ENCODE results near the gene TIMP1. TPM values are rescaled to one million over a fixed set of nuclear protein-coding genes. Genes with fewer than 3 reads are reported as not detected.

Gene TIMP1
- 100 to 1,000 TPM in 3 of 4 donors, 10 to 100 TPM in 1; 77.4 to 204 (median 156) TPM for total RNA-seq

GRCh38 chrX:47581731-47582647, at the start of gene TIMP1:
TIMP1 (plus strand) TSS chrX:47582436; CDS start chrX:47583416, 980 bp downstream.
- 5 to 42% methylated on average over 6 to 8 of the region's 28 CpGs for WGBS, 2 donors (ENCODE audit: low coverage in 1 of 2)
- H3K9me3 ChIP-seq = no peaks in the 10 kb centered on the region
- H3K4me3 ChIP-seq = peak within 1 kb of the TSS; percentile 56 to 84
- H3K4me1 ChIP-seq = peaks cover 0 to 25% (median 4%) of the 10 kb centered on the region in 3 donors
- TF ChIP-seq POLR2AphosphoS5 (IDR thresholded peaks at IDR 0.05) (peak; percentile 78), EP300 (IDR thresholded peaks at IDR 0.05) (no peak), POLR2A (IDR thresholded peaks at IDR 0.05) (no peak)
- TF ChIP-seq, protein P1, sequence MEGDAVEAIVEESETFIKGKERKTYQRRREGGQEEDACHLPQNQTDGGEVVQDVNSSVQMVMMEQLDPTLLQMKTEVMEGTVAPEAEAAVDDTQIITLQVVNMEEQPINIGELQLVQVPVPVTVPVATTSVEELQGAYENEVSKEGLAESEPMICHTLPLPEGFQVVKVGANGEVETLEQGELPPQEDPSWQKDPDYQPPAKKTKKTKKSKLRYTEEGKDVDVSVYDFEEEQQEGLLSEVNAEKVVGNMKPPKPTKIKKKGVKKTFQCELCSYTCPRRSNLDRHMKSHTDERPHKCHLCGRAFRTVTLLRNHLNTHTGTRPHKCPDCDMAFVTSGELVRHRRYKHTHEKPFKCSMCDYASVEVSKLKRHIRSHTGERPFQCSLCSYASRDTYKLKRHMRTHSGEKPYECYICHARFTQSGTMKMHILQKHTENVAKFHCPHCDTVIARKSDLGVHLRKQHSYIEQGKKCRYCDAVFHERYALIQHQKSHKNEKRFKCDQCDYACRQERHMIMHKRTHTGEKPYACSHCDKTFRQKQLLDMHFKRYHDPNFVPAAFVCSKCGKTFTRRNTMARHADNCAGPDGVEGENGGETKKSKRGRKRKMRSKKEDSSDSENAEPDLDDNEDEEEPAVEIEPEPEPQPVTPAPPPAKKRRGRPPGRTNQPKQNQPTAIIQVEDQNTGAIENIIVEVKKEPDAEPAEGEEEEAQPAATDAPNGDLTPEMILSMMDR (IDR thresholded peaks at IDR 0.05) = peak in 2 of 4 experiments; percentile 15 to 25
- no peaks in the 10 kb centered on the region for H3K27me3 ChIP-seq
- peak within 1 kb of the TSS; percentile 85 to 90 (median 87) for H3K27ac ChIP-seq
- peak; percentile 96 for ATAC-seq
- H3K36me3 ChIP-seq = peaks cover 0 to 22% of the 10 kb centered on the region in 2 donors

- TF ChIP-seq POLR2AphosphoS5 (IDR thresholded peaks at IDR 0.05) = no peak
- TF ChIP-seq, protein P1 (IDR thresholded peaks at IDR 0.05) = no peak
- no peak for TF ChIP-seq POLR2A (IDR thresholded peaks at IDR 0.05)
- no peak for TF ChIP-seq EP300 (IDR thresholded peaks at IDR 0.05)
- peak overlapping the region; percentile 75 to 94 (median 82) for H3K27ac ChIP-seq
These were observed 42.4 kb upstream of the TIMP1 start for GRCh38 chrX:47539860-47540259.

DNA sequence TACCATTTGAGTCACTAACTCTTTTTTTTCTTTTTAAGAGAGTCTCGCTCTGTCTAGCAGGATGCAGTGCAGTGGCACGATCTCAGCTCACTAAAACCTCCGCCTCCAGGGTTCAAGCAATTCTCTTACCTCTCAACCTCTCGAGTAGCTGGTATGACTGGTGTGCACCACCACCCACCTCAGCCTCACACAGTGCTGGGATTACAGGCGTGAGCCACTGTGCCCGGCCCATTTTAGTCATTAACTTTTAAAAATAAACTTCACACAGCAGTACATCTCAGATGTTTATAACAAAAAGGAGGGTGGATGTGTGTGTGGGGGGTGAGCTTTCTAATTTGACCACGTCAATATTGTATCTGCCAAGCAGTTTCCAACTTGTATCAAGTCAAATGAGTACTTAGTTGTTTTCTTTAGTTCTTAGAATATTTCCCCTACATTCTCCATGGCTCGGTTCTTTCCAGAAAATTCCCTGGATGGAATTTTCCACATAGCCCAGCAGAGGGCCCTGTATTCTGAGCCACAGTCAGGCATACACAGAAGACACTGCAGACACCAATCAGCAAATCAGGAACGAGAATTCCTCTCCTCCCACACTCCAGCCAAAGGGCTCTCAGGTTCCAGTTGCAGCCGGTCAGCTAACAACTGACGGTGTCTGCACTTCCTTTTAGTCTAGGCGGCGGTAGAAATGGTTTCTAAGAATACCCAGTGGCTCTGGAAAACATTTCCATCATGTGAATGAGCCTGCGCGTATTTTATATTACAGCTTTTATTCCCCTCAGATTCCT, 41.3 kb upstream of the TIMP1 start:
- no peak overlapping the region for H3K4me3 ChIP-seq

More at GRCh38 chrX:47539860-47540259, 42.4 kb upstream of the TIMP1 start:
- H3K9me3 ChIP-seq = no peaks in the 10 kb centered on the region
- no peak overlapping the region for H3K4me3 ChIP-seq
- no peaks in the 10 kb centered on the region for H3K27me3 ChIP-seq
- no peak for ATAC-seq
- no peaks in the 10 kb centered on the region for H3K36me3 ChIP-seq
- H3K4me1 ChIP-seq = peaks cover 0 to 24% (median 3%) of the 10 kb centered on the region in 3 donors

DNA sequence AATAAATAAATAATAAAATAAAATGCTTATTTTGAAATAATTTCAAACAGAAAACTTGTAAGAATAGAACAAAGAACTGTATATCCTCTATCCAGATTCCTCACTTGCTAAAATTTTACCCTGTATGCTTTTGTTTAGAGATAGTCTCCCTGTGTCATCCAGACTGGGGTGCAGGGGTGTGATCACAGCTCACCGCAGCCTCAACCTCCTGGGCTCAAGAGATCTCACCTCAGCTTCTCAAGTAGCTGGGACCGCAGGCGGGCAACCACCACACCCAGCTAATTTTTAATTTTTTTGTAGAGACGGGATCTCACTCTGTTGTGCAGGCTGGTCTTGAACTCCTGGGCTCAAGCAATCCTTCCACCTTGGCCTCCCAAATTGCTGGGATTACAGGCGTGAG, 38.7 kb upstream of the TIMP1 start:
- TF ChIP-seq EP300 (IDR thresholded peaks at IDR 0.05) = no peak
- no peak for ATAC-seq
- Histone ChIP-seq H3K4me1 (peaks cover 0 to 24% (median 3%) of the 10 kb centered on the region in 3 donors), H3K4me3 (no peak overlapping the region), H3K27ac (no peak overlapping the region), H3K36me3 (no peaks in the 10 kb centered on the region), H3K27me3 (no peaks in the 10 kb centered on the region), H3K9me3 (no peaks in the 10 kb centered on the region)
- 100% methylated on average over 1 of the region's 5 CpGs; no CpG with 5 or more reads in 1 of the 2 donors for WGBS, 2 donors (ENCODE audit: low coverage in 1 of 2)

More for the DNA sequence above, 41.3 kb upstream of the TIMP1 start:
- Histone ChIP-seq H3K4me1 (peaks cover 0 to 24% (median 3%) of the 10 kb centered on the region in 3 donors), H3K36me3 (no peaks in the 10 kb centered on the region), H3K27ac (peak overlapping the region; percentile 78 to 94 (median 82)), H3K9me3 (no peaks in the 10 kb centered on the region), H3K27me3 (no peaks in the 10 kb centered on the region)
- peak; percentile 99 for ATAC-seq
- 19 to 42% methylated on average over 9 to 14 of the region's 15 CpGs for WGBS, 2 donors (ENCODE audit: low coverage in 1 of 2)
- TF ChIP-seq POLR2A (IDR thresholded peaks at IDR 0.05) = no peak
- TF ChIP-seq, protein P1 (IDR thresholded peaks at IDR 0.05) = peak; percentile 39 to 67 (median 62)
- peak; percentile 59 for TF ChIP-seq POLR2AphosphoS5 (IDR thresholded peaks at IDR 0.05)

GRCh38 chrX:47556045-47556623, 26.1 kb upstream of the TIMP1 start:
- no peaks in the 10 kb centered on the region for H3K36me3 ChIP-seq
- peak; percentile 93 for ATAC-seq
- 0 to 48% methylated on average over 1 to 15 of the region's 20 CpGs for WGBS, 2 donors (ENCODE audit: low coverage in 1 of 2)
- no peaks in the 10 kb centered on the region for H3K9me3 ChIP-seq
- H3K4me3 ChIP-seq = peak overlapping the region; percentile 51 to 95
- peaks cover 0 to 4% (median 0%) of the 10 kb centered on the region in 3 donors for H3K4me1 ChIP-seq
- TF ChIP-seq POLR2AphosphoS5 (IDR thresholded peaks at IDR 0.05) (peak; percentile 57), EP300 (IDR thresholded peaks at IDR 0.05) (no peak), POLR2A (IDR thresholded peaks at IDR 0.05) (peak; percentile 36 to 52)
- H3K27me3 ChIP-seq = no peaks in the 10 kb centered on the region
- peak overlapping the region; percentile 82 to 99 (median 89) for H3K27ac ChIP-seq

Measured in gastroesophageal sphincter (tissue), 4 donors.